Endothelial cell of umbilical vein (primary cell): Measurements from ENCODE around the gene ASIC5. TPM values are rescaled to one million over a fixed set of nuclear protein-coding genes. Genes with fewer than 3 reads are reported as not detected.

Source experiments
- BruUV-seq: library from RNA; stranded (reverse); fragments of 400-500 nt; replicated peaks from 2 replicates; lab custom pipeline; 2021; lab: Mats Ljungman, UMichigan
- CTCF ChIA-PET: fragments of 300-600, 350-600 bp; sonication (Branson Sonifier 250); formaldehyde crosslinking; loops from one replicate; lab custom pipeline; 2021; ENCODE audit warnings: antibody characterized with exemption, inconsistent platforms; lab: Charles Lee
- POLR2A ChIA-PET: fragments of 300-600, 350-600 bp; sonication (Branson Sonifier 250); formaldehyde crosslinking; loops from one replicate; lab custom pipeline; 2021; ENCODE audit warnings: antibody characterized with exemption, inconsistent platforms; lab: Charles Lee
- DNase-seq: peaks from one replicate; pipeline ENCODE4 v3.0.0-alpha.2; 2011; ENCODE audit warnings: low read depth, low spot score
- FAIRE-seq: peaks from 2 replicates; lab custom pipeline; 2011; peaks lifted over from hg19 to GRCh38; lab: Jason Lieb, UNC
- H2AFZ ChIP-seq: 2 replicates; pipeline ENCODE4 v1.6.0; 2012; ENCODE audit warnings: low read depth, low read length, control low read depth, inconsistent platforms
- H3K27ac ChIP-seq: 2 replicates; pipeline ENCODE4 v1.5.1; 2011; ENCODE audit warnings: low read depth, mild to moderate bottlenecking, control low read depth, low read length, moderate library complexity; ENCODE audit not compliant: insufficient read depth
- H3K27me3 ChIP-seq, 2 experiments: 2 replicates each; pipeline versions ENCODE4 v1.6.0 to v1.6.1; 2011; ENCODE audit warnings: low read length in 2 of 2, mixed read lengths in 1 of 2; ENCODE audit not compliant: control insufficient read depth in 2 of 2, insufficient read depth in 2 of 2
- H3K36me3 ChIP-seq, 2 experiments: 2 replicates in 1 of 2; 3 replicates in 1 of 2; pipeline ENCODE4 v1.5.1; 2011; ENCODE audit warnings: low read length in 2 of 2, mild to moderate bottlenecking in 1 of 2, moderate library complexity in 1 of 2; ENCODE audit not compliant: control insufficient read depth in 2 of 2, insufficient read depth in 2 of 2; ENCODE audit errors: extremely low read depth in 1 of 2
- H3K4me1 ChIP-seq: 3 replicates; pipeline ENCODE4 v1.5.1; 2011; ENCODE audit warnings: mild to moderate bottlenecking, low read length; ENCODE audit not compliant: control insufficient read depth, insufficient read depth; ENCODE audit errors: extremely low read depth
- H3K4me2 ChIP-seq: 2 replicates; pipeline ENCODE4 v1.6.1; 2011; ENCODE audit warnings: low read length, control low read depth, mixed read lengths; ENCODE audit not compliant: insufficient read depth
- H3K4me3 ChIP-seq, 3 experiments: fragments of 200-600 bp in 1 of 3; sonication (generic), shearing (Covaris generic) in 1 of 3; replicated peaks in 1 of 3; 2 replicates each; pipeline ENCODE4 v1.5.1; 2011 to 2016; ENCODE audit warnings: control low read depth in 3 of 3, low read length in 3 of 3, mild to moderate bottlenecking in 2 of 3, inconsistent platforms in 1 of 3, low read depth in 1 of 3, moderate library complexity in 1 of 3; ENCODE audit not compliant: insufficient read depth in 1 of 3
- H3K79me2 ChIP-seq: 2 replicates; pipeline ENCODE4 v1.6.0; 2012; ENCODE audit warnings: low read length, inconsistent platforms; ENCODE audit not compliant: control insufficient read depth, insufficient read depth
- H3K9ac ChIP-seq: replicated peaks from 2 replicates; pipeline ENCODE3; 2011; ENCODE audit warnings: low read length, control low read depth; ENCODE audit not compliant: insufficient read depth; ENCODE audit errors: extremely low read depth
- H3K9me1 ChIP-seq: replicated peaks from 3 replicates; pipeline ENCODE4 v1.6.0; 2011; ENCODE audit warnings: mild to moderate bottlenecking, low read length; ENCODE audit not compliant: control insufficient read depth, insufficient read depth; ENCODE audit errors: extremely low read depth
- H3K9me3 ChIP-seq: replicated peaks from 2 replicates; pipeline ENCODE4 v1.5.1; 2012; ENCODE audit warnings: low read length, inconsistent platforms; ENCODE audit not compliant: control insufficient read depth, insufficient read depth
- H4K20me1 ChIP-seq: replicated peaks from 2 replicates; pipeline ENCODE3; 2011; ENCODE audit warnings: mild to moderate bottlenecking, low read length; ENCODE audit not compliant: control insufficient read depth, insufficient read depth; ENCODE audit errors: extremely low read depth
- EZH2 ChIP-seq: IDR thresholded peaks from 2 replicates; pipeline ENCODE4 v1.6.1; 2012; ENCODE audit warnings: borderline replicate concordance, low read depth, mild to moderate bottlenecking, moderate library complexity, low read length, inconsistent platforms; ENCODE audit not compliant: severe bottlenecking
- FOS ChIP-seq: IDR thresholded peaks from 2 replicates; pipeline ENCODE4 v1.6.1; 2011; ENCODE audit warnings: mild to moderate bottlenecking, low read length, moderate library complexity, borderline replicate concordance; ENCODE audit not compliant: insufficient read depth
- GATA2 ChIP-seq: IDR thresholded peaks from 2 replicates; pipeline ENCODE4 v1.7.0; 2011; ENCODE audit warnings: low read depth, mild to moderate bottlenecking, moderate library complexity, mixed read lengths, low read length; ENCODE audit not compliant: insufficient read length, insufficient read depth
- JUN ChIP-seq: IDR thresholded peaks from 2 replicates; pipeline ENCODE4 v1.6.1; 2011; ENCODE audit warnings: borderline replicate concordance, low read depth; ENCODE audit not compliant: insufficient read length, insufficient read depth
- MYC ChIP-seq: IDR thresholded peaks from one replicate; pipeline ENCODE4 v1.6.1; 2011; ENCODE audit warnings: mild to moderate bottlenecking, low read depth, low read length
- POLR2A ChIP-seq: IDR thresholded peaks from 2 replicates; pipeline ENCODE4 v1.6.1; 2012; ENCODE audit warnings: low read depth, mild to moderate bottlenecking, control low read depth, low read length
- POLR2AphosphoS5 ChIP-seq: IDR thresholded peaks from 2 replicates; pipeline ENCODE4 v1.6.1; 2012; ENCODE audit warnings: low read depth, mild to moderate bottlenecking, control low read depth, low read length, moderate library complexity; ENCODE audit not compliant: insufficient read depth
- dilution Hi-C: fragments of 300-500 bp; cut with MboI; formaldehyde crosslinking; loops from one replicate; pipeline ENCODE4 v1.15.0; 2019; ENCODE audit warnings: low sequenced_read_pairs; ENCODE audit not compliant: extremely low pct_ligation_motif_present
- intact Hi-C: fragments of 100-400 bp; cut with micrococcal nuclease; formaldehyde crosslinking; loops from one replicate; pipeline ENCODE4 v1.10.0; 2022
- polyA plus RNA-seq, 4 experiments: library from polyadenylated mRNA; depleted of rRNA in 3 of 4; stranded (reverse) in 3 of 4; unstranded in 1 of 4; fragments of >200 nt; gene quantifications; 2 replicates each; pipeline versions ENCODE4 v1.2.1 to v1.2.3, GENCODE V29; 2011 to 2012; ENCODE audit warnings: missing spikeins in 1 of 4
- total RNA-seq: library from RNA; stranded (reverse); gene quantifications from 2 replicates; pipeline ENCODE4 v1.2.3, GENCODE V29; 2021
- TF ChIP-seq, protein P1 (sequence below): IDR thresholded peaks from 2 replicates; pipeline ENCODE4 v1.6.1; 2011; ENCODE audit not compliant: insufficient read depth, insufficient read length
- TF ChIP-seq, protein P2 (sequence below), 2 donors: IDR thresholded peaks; 1 replicate in 1 of 2; 2 replicates in 1 of 2; pipeline ENCODE4 v1.5.1; 2011; ENCODE audit warnings: low read length in 2 of 2, mild to moderate bottlenecking in 2 of 2, moderate library complexity in 2 of 2, control low read depth in 1 of 2, inconsistent platforms in 1 of 2, low read depth in 1 of 2; ENCODE audit not compliant: insufficient read depth in 1 of 2; ENCODE audit errors: extremely low read depth in 1 of 2

The ASIC5 gene
- total and polyA plus RNA-seq, 2 donors (not counting 3 experiments of a cell fraction or from before 2014, with no cell fraction given), result not detected

DNA sequence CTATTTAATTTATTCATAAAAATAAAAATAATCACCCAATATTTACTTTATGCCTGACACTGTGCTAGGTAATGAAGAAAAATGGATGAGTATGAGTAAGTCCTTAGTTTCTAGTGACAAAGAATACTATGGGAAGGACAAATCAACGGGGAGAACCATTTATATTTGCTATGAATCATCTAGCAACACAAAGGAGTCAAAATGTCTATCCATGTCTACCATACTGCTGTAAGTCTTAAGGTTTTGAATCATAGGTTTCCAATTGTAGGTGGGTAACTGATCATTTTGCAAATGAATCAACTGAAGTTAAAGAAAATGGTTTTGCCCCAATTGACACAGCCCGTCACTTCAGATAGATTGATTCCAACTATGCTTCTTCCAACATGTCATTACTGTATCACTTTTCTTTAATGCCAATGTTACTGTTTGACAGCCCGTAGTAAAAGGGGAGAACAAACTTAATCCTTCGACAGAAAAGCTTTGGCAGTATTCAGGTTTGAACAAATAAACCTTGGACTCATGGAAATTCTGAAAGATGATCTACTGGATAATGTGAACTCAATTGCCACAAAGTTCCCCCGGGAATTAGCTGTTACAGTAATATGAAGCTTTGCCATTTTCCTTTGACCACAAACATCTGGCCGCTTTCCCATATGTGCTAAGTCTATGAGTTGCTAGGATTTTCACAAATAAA lies 40.6 kb upstream of the ASIC5 start:
- no TSS peak for BruUV-seq
- H4K20me1 ChIP-seq, result no peaks in the 10 kb centered on the region
- no peaks in the 10 kb centered on the region for H3K9me1 ChIP-seq
- no peak overlapping the region for H3K4me3 ChIP-seq
- DNase-seq, result no peak
- no peak overlapping the region for H3K4me2 ChIP-seq
- dilution Hi-C loops (no loop called here), intact Hi-C loops (no loop called here)
- H3K9ac ChIP-seq, result no peak overlapping the region
- H3K36me3 ChIP-seq, result no peaks in the 10 kb centered on the region
- FAIRE-seq, result no peak
- H3K27ac ChIP-seq, result no peak overlapping the region
- TF ChIP-seq, protein P1, sequence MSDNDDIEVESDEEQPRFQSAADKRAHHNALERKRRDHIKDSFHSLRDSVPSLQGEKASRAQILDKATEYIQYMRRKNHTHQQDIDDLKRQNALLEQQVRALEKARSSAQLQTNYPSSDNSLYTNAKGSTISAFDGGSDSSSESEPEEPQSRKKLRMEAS, result no peak
- TF ChIP-seq EZH2 (no peak), POLR2AphosphoS5 (no peak), JUN (no peak), FOS (no peak), POLR2A (no peak), MYC (no peak), GATA2 (no peak)
- TF ChIP-seq, protein P2, sequence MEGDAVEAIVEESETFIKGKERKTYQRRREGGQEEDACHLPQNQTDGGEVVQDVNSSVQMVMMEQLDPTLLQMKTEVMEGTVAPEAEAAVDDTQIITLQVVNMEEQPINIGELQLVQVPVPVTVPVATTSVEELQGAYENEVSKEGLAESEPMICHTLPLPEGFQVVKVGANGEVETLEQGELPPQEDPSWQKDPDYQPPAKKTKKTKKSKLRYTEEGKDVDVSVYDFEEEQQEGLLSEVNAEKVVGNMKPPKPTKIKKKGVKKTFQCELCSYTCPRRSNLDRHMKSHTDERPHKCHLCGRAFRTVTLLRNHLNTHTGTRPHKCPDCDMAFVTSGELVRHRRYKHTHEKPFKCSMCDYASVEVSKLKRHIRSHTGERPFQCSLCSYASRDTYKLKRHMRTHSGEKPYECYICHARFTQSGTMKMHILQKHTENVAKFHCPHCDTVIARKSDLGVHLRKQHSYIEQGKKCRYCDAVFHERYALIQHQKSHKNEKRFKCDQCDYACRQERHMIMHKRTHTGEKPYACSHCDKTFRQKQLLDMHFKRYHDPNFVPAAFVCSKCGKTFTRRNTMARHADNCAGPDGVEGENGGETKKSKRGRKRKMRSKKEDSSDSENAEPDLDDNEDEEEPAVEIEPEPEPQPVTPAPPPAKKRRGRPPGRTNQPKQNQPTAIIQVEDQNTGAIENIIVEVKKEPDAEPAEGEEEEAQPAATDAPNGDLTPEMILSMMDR (IDR thresholded peaks at IDR 0.05; ENCODE audit: extremely low read depth in 1 of 2, insufficient read depth in 1 of 2, low read depth in 1 of 2, low read length in 2 of 2), result no peak
- H3K9me3 ChIP-seq, result no peaks in the 10 kb centered on the region
- no peaks in the 10 kb centered on the region for H3K27me3 ChIP-seq
- H3K4me1 ChIP-seq, result no peaks in the 10 kb centered on the region
- ChIA-PET POLR2A (no interaction called here), CTCF (no interaction called here)
- H3K79me2 ChIP-seq, result no peaks in the 10 kb centered on the region
- no peak overlapping the region for H2AFZ ChIP-seq
